ENCODE results near the gene CNKSR2. TPM values are rescaled to one million over a fixed set of nuclear protein-coding genes. Genes with fewer than 3 reads are reported as not detected.

The CNKSR2 gene
- total RNA-seq, 4 donors from 2014 or later = 1.2 to 5.0 (median 2.7) TPM; not detected in 1

DNA sequence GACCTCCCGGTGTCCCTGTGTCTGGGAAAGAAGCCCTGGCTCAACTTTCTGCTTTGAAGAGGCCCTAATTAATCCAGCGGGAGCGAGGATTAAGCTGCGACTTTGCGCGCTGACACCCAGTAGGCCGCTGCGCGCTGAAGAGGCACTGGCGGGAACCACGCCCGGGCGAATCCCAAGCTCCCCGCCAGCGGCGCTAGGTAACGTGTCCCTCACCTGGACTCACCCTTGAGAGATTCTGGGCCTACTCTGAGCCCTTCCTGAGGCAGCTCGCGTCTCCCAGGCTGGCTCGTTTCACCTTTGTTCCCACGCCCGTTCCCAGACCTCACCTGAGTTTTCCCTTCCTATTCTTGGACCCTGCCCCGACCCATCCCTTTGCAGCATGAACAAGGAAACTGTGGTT lies 284.5 kb downstream of the CNKSR2 start:
- no peaks in the 10 kb centered on the region for H3K27me3 ChIP-seq
- H3K4me3 ChIP-seq = peak overlapping the region; percentile 28 to 58 (median 42)
- peak in 2 of 3 donors; percentile 71 to 76 for DNase-seq
- no peaks in the 10 kb centered on the region for H3K36me3 ChIP-seq
- H3K27ac ChIP-seq = peak overlapping the region in 3 of 4 donors; percentile 72 to 82 (median 76)
- TF ChIP-seq CTCF (IDR thresholded peaks at IDR 0.05) (no peak), POLR2A (IDR thresholded peaks at IDR 0.05) (peak; percentile 24 to 41)
- no peaks in the 10 kb centered on the region for H3K9me3 ChIP-seq
- no peaks in the 10 kb centered on the region for H3K4me1 ChIP-seq

GRCh38 chrX:21659320-21659719 lies 285.1 kb downstream of the CNKSR2 start:
- Histone ChIP-seq H3K27ac (peak overlapping the region in 2 of 4 donors; percentile 76 to 82), H3K4me3 (peak overlapping the region in 2 of 4 donors; percentile 53 to 58), H3K27me3 (no peaks in the 10 kb centered on the region), H3K36me3 (no peaks in the 10 kb centered on the region), H3K9me3 (no peaks in the 10 kb centered on the region), H3K4me1 (no peaks in the 10 kb centered on the region)
- TF ChIP-seq POLR2A (IDR thresholded peaks at IDR 0.05) (no peak), CTCF (IDR thresholded peaks at IDR 0.05) (no peak)
- no peak for DNase-seq

GRCh38 chrX:21660156-21660555 lies 285.9 kb downstream of the CNKSR2 start:
- Histone ChIP-seq H3K4me3 (no peak overlapping the region), H3K27ac (no peak overlapping the region), H3K4me1 (no peaks in the 10 kb centered on the region), H3K27me3 (no peaks in the 10 kb centered on the region), H3K9me3 (no peaks in the 10 kb centered on the region), H3K36me3 (no peaks in the 10 kb centered on the region)
- DNase-seq = no peak
- TF ChIP-seq POLR2A (IDR thresholded peaks at IDR 0.05) (no peak), CTCF (IDR thresholded peaks at IDR 0.05) (no peak)

DNA sequence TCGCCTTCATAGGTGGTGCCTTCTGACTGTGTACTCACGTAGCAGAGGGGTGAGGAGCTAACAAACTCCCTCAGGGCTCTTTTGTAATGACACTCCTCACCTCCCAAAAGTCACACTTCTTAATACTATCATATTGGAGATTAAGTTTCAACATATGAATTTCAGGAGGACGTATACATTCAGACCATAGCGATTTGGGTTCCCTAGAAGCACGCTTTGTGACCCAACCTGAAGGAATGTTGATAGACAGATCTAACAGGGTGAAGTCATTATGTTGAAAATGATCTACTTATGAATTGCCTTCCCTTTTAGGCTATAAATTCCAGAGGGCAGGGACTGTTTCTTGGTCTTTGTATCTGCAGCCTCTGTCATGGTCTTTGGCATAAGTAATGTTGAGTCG lies 287.1 kb downstream of the CNKSR2 start:
- H3K36me3 ChIP-seq = no peaks in the 10 kb centered on the region
- no peak overlapping the region for H3K4me3 ChIP-seq
- H3K27me3 ChIP-seq = no peaks in the 10 kb centered on the region
- DNase-seq = no peak
- no peak overlapping the region for H3K27ac ChIP-seq
- TF ChIP-seq CTCF (IDR thresholded peaks at IDR 0.05) (no peak), POLR2A (IDR thresholded peaks at IDR 0.05) (no peak)
- no peaks in the 10 kb centered on the region for H3K9me3 ChIP-seq
- no peaks in the 10 kb centered on the region for H3K4me1 ChIP-seq

GRCh38 chrX:21662761-21663160 lies 288.5 kb downstream of the CNKSR2 start:
- Histone ChIP-seq H3K27ac (no peak overlapping the region), H3K36me3 (no peaks in the 10 kb centered on the region), H3K9me3 (no peaks in the 10 kb centered on the region), H3K27me3 (no peaks in the 10 kb centered on the region), H3K4me3 (no peak overlapping the region), H3K4me1 (no peaks in the 10 kb centered on the region)
- no peak for DNase-seq
- no peak for TF ChIP-seq CTCF (IDR thresholded peaks at IDR 0.05)
- no peak for TF ChIP-seq POLR2A (IDR thresholded peaks at IDR 0.05)

DNA sequence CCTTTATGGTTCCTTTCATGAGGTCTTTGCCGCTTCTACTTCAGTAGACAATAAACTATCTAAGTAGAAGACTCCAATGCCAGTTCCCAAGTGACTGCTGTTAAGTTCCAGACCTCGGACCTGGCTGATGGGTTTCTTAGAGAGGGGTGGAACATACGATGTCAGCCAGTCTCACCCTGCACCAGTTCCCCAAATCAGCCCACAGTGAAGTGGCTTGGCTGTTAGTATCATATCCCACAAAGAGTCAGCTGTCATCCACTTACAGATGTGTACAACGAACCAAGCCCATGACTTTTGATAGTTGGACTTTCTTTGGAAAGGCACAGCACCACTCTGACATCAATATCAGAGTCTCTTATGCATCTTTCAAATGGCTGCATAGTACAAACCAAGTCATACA lies 292.0 kb downstream of the CNKSR2 start:
- no peaks in the 10 kb centered on the region for H3K9me3 ChIP-seq
- no peak overlapping the region for H3K27ac ChIP-seq
- H3K4me1 ChIP-seq = no peaks in the 10 kb centered on the region
- H3K4me3 ChIP-seq = no peak overlapping the region
- DNase-seq = no peak
- no peaks in the 10 kb centered on the region for H3K27me3 ChIP-seq
- TF ChIP-seq POLR2A (IDR thresholded peaks at IDR 0.05) = no peak
- TF ChIP-seq CTCF (IDR thresholded peaks at IDR 0.05) = no peak
- no peaks in the 10 kb centered on the region for H3K36me3 ChIP-seq

All from Peyer's patch (tissue), 4 donors.